A549 (cell line): ENCODE data around the gene TNFRSF11A. TPM values are rescaled to one million over a fixed set of nuclear protein-coding genes. Genes with fewer than 3 reads are reported as not detected.

Experiments used
- ATAC-seq, 2 experiments: fragments of 200-7000 bp in 1 of 2; fragments of >200 bp in 1 of 2; cut with Nextera tagmentation in 1 of 2; cut with Tn5 transposase in 1 of 2; 3 replicates each; pipeline versions ENCODE4 v1.8.0 to v1.9.1; 2018 to 2020; ENCODE audit warnings: mild to moderate bottlenecking in 1 of 2, moderate library complexity in 1 of 2
- CTCF ChIA-PET: fragments of 300-600 bp; sonication (Branson Sonifier 250); formaldehyde crosslinking; extraction: SDS; loops from one replicate; lab custom pipeline; 2021; ENCODE audit warnings: antibody characterized with exemption, inconsistent platforms; lab: Yijun Ruan, JAX
- POLR2A ChIA-PET: fragments of 350-600 bp; formaldehyde crosslinking; extraction: SDS; loops from one replicate; lab custom pipeline; 2021; ENCODE audit warnings: antibody characterized with exemption, inconsistent platforms; lab: Yijun Ruan, JAX
- DNase-seq, 2 experiments: peaks; one replicate each; pipeline versions ENCODE4 v3.0.0 to v3.0.0-alpha.2; 2011 to 2016; ENCODE audit warnings: low read depth in 1 of 2, low spot score in 1 of 2
- FAIRE-seq: peaks from 2 replicates; lab custom pipeline; 2011; peaks lifted over from hg19 to GRCh38; lab: Jason Lieb, UNC
- H3K27ac ChIP-seq, 2 experiments: fragments of >200 bp; sonication (Bioruptor Twin); formaldehyde crosslinking; 3 replicates each; pipeline ENCODE4 v1.5.1; 2016 to 2017
- H3K4me1 ChIP-seq: fragments of >200 bp; sonication (Bioruptor Twin); formaldehyde crosslinking; 3 replicates; pipeline ENCODE4 v1.6.1; 2016
- H3K4me2 ChIP-seq: fragments of >200 bp; sonication (Bioruptor Twin); formaldehyde crosslinking; 3 replicates; pipeline ENCODE4 v1.6.1; 2016
- H3K4me3 ChIP-seq: fragments of >200 bp; sonication (Bioruptor Twin); formaldehyde crosslinking; 3 replicates; pipeline ENCODE4 v1.5.1; 2016
- H3K9me3 ChIP-seq: fragments of >200 bp; sonication (Bioruptor Twin); formaldehyde crosslinking; 3 replicates; pipeline ENCODE4 v1.6.1; 2016
- CBX2 ChIP-seq: fragments of 200-600 bp; sonication (generic); IDR thresholded peaks from 2 replicates; pipeline ENCODE4 v1.6.1; 2016; ENCODE audit warnings: low read depth, mild to moderate bottlenecking, borderline replicate concordance
- CTCF ChIP-seq: fragments of >200 bp; sonication (Bioruptor Twin); formaldehyde crosslinking; IDR thresholded peaks from 3 replicates; pipeline ENCODE4 v1.5.1; 2016
- GATA3 ChIP-seq: IDR thresholded peaks from 2 replicates; pipeline ENCODE4 v1.6.1; 2012; ENCODE audit warnings: borderline replicate concordance
- HEYL ChIP-seq: fragments of 250-450 bp; sonication (Bioruptor Pico); IDR thresholded peaks from 2 replicates; pipeline ENCODE4 v1.8.0; 2021; ENCODE audit warnings: mild to moderate bottlenecking, moderate library complexity
- HOXB5 ChIP-seq: fragments of 250-450 bp; sonication (Bioruptor Pico); IDR thresholded peaks from 2 replicates; pipeline ENCODE4 v1.5.0; 2020; ENCODE audit warnings: mild to moderate bottlenecking, moderate library complexity
- JUN ChIP-seq, 2 experiments: fragments of >200 bp; sonication (Bioruptor Twin); formaldehyde crosslinking; IDR thresholded peaks; 2 replicates in 1 of 2; 3 replicates in 1 of 2; pipeline ENCODE4 v1.6.1; 2016 to 2017
- MAX ChIP-seq: IDR thresholded peaks from 2 replicates; pipeline ENCODE4 v1.6.1; 2012
- MYC ChIP-seq: IDR thresholded peaks from 2 replicates; pipeline ENCODE4 v1.6.1; 2012; ENCODE audit warnings: mild to moderate bottlenecking, inconsistent platforms, low read length, improper control_type of control experiment, borderline replicate concordance
- NFE2L2 ChIP-seq: fragments of 150-350 bp; conservative IDR thresholded peaks from 2 replicates; pipeline ENCODE4 v1.6.1; 2014; ENCODE audit warnings: low read length
- POLR2A ChIP-seq: IDR thresholded peaks from 2 replicates; pipeline ENCODE4 v1.6.1; 2012; ENCODE audit warnings: mild to moderate bottlenecking, low read length
- RAD21 ChIP-seq, 2 experiments: fragments of >200 bp in 1 of 2; sonication (Bioruptor Twin) in 1 of 2; formaldehyde crosslinking in 1 of 2; IDR thresholded peaks in 1 of 2; conservative IDR thresholded peaks in 1 of 2; 2 replicates in 1 of 2; 3 replicates in 1 of 2; pipeline ENCODE4 v1.6.1; 2012 to 2018; ENCODE audit warnings: inconsistent platforms in 1 of 2
- RFX5 ChIP-seq: fragments of 450-650 bp; IDR thresholded peaks from 2 replicates; pipeline ENCODE4 v1.7.1; 2014; ENCODE audit warnings: antibody characterized with exemption, mild to moderate bottlenecking, moderate library complexity
- USF2 ChIP-seq: fragments of 450-650 bp; IDR thresholded peaks from 2 replicates; pipeline ENCODE4 v1.6.1; 2014; ENCODE audit warnings: antibody characterized with exemption
- ZC3H11A ChIP-seq: fragments of 450-650 bp; IDR thresholded peaks from 2 replicates; pipeline ENCODE4 v1.6.1; 2014; ENCODE audit warnings: antibody characterized with exemption, mild to moderate bottlenecking
- ZSCAN20 ChIP-seq: fragments of 250-450 bp; sonication (Bioruptor Pico); IDR thresholded peaks from 2 replicates; pipeline ENCODE4 v1.8.0; 2022; ENCODE audit warnings: mild to moderate bottlenecking, moderate library complexity
- WGBS: methylation state at CpG from one replicate; pipeline ENCODE4 v1.1.6; 2017; ENCODE audit errors: missing lambda C conversion rate; 5-methylcytosine and 5-hydroxymethylcytosine counted together
- polyA plus RNA-seq, 4 experiments: library from polyadenylated mRNA; depleted of rRNA in 3 of 4; stranded (reverse); fragments of >200 nt; fragmentation: RNase III in 1 of 4; extraction: RNeasy Plus Mini Kit Qiagen cat#74134 plus additional on column Dnase treatment in 1 of 4; gene quantifications; 2 replicates in 3 of 4; 3 replicates in 1 of 4; pipeline ENCODE4 v1.2.3, GENCODE V29; 2011 to 2017
- TF ChIP-seq, protein P1 (sequence below): fragments of 200-600 bp; sonication (generic); IDR thresholded peaks from 2 replicates; pipeline ENCODE4 v1.6.1; 2016; ENCODE audit warnings: antibody characterized with exemption, mild to moderate bottlenecking, moderate library complexity

The TNFRSF11A gene
- polyA plus RNA-seq, 2 of the 4 experiments (the other 2 are of a cell fraction), result 1.9 to 4.0 TPM

DNA sequence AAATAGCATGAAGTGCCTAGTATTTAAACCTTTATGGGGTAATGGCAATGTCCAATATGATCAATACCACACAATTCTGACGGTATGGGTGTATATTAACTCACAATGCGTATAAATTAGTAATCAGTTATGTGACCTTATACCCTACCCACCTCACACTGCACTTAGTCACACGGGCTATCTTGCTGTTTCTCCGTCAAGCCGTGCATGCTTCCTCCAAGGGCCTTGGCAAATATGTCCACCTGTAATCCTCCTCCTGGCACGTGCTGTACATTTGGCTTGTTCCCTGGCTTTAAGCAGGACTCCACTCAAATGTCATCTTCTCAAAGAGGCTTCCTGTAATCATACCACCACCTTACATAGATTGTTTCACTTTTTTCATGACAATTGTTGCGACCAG lies 12.2 kb downstream of the TNFRSF11A start:
- ATAC-seq, result no peak
- ChIA-PET POLR2A (no interaction called here), CTCF (no interaction called here)
- TF ChIP-seq POLR2A (no peak), MYC (no peak), GATA3 (no peak), RAD21 (conservative IDR thresholded peaks at IDR 0.05 in 1 of 2, IDR thresholded peaks at IDR 0.05 in 1 of 2) (no peak), CBX2 (no peak), MAX (peak; percentile 34; the same call in 1 of the 2 replicates)
- Histone ChIP-seq H3K9me3 (no peaks in the 10 kb centered on the region), H3K4me3 (no peak overlapping the region), H3K4me1 (peaks cover 34% of the 10 kb centered on the region), H3K27ac (no peak overlapping the region), H3K4me2 (no peak overlapping the region)
- no peak for DNase-seq
- no peak for FAIRE-seq
- 29% methylated on average over 7 of the region's 7 CpGs for WGBS

DNA sequence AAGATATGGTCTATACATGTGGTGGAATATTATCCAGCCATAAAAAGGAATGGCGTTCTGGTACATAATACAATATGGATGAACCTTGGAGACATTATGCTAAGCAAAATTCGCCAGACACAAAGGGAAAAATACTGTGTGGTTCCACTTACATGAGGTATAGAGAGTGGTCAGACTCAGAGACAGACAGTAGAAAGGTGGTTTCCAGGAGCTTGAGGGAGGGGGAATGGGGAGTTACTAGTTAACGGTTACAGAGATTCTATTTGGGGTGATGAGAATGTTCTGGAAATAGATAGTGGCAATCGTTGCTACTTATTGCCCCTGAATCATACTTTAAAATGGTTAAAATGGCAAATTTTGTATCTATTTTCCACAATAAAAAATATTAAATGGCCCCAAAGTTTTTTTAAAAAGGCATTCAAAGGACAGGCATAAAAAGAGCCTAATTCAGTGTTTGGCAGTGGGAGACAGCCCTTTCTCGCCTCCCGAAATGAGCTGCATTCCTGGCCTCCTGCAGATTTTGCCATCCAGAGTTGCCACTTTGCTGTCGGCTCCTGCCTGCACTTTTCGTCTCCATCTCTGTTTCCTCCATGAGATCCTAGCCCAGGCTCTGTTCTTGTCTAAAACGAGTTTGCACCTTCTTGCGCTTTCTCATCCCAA lies 13.5 kb downstream of the TNFRSF11A start:
- H3K4me3 ChIP-seq, result no peak overlapping the region
- ChIA-PET CTCF (interaction anchor here (1.2 kb wide), 1 partner anchor 13 kb away, joined by 3 read pairs; no protein-coding TSS in a partner anchor), POLR2A (no interaction called here)
- FAIRE-seq (no peak), DNase-seq (no peak), ATAC-seq (no peak)
- no peaks in the 10 kb centered on the region for H3K9me3 ChIP-seq
- H3K27ac ChIP-seq, result peak overlapping the region in 1 of 2 experiments; percentile 66; a peak in 2 of 6 replicates
- WGBS, result 84% methylated on average over 10 of the region's 10 CpGs
- TF ChIP-seq ZSCAN20 (CRISPR knock-in tag) (no peak), RFX5 (no peak), NFE2L2 (no peak), ZC3H11A (no peak), USF2 (no peak), HOXB5 (CRISPR knock-in tag) (no peak), POLR2A (no peak), JUN (IDR thresholded peaks at IDR 0.05) (no peak), CTCF (no peak), HEYL (CRISPR knock-in tag) (no peak)
- TF ChIP-seq, protein P1, sequence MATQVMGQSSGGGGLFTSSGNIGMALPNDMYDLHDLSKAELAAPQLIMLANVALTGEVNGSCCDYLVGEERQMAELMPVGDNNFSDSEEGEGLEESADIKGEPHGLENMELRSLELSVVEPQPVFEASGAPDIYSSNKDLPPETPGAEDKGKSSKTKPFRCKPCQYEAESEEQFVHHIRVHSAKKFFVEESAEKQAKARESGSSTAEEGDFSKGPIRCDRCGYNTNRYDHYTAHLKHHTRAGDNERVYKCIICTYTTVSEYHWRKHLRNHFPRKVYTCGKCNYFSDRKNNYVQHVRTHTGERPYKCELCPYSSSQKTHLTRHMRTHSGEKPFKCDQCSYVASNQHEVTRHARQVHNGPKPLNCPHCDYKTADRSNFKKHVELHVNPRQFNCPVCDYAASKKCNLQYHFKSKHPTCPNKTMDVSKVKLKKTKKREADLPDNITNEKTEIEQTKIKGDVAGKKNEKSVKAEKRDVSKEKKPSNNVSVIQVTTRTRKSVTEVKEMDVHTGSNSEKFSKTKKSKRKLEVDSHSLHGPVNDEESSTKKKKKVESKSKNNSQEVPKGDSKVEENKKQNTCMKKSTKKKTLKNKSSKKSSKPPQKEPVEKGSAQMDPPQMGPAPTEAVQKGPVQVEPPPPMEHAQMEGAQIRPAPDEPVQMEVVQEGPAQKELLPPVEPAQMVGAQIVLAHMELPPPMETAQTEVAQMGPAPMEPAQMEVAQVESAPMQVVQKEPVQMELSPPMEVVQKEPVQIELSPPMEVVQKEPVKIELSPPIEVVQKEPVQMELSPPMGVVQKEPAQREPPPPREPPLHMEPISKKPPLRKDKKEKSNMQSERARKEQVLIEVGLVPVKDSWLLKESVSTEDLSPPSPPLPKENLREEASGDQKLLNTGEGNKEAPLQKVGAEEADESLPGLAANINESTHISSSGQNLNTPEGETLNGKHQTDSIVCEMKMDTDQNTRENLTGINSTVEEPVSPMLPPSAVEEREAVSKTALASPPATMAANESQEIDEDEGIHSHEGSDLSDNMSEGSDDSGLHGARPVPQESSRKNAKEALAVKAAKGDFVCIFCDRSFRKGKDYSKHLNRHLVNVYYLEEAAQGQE, result no peak
- peaks cover 34% of the 10 kb centered on the region for H3K4me1 ChIP-seq
- H3K4me2 ChIP-seq, result peak overlapping the region; percentile 81
